C4-2B (cell line): ENCODE data around the gene SGMS2.

Experiments used
- CTCF ChIP-seq: fragments of 450-650 bp; conservative IDR thresholded peaks from 2 replicates; pipeline ENCODE4 v1.5.1; 2017; ENCODE audit warnings: mild to moderate bottlenecking
- ZFX ChIP-seq: fragments of 450-650 bp; IDR thresholded peaks from 2 replicates; pipeline ENCODE4 v1.6.1; 2017

GRCh38 chr4:107857741-107858140, 33.0 kb downstream of the SGMS2 start:
- TF ChIP-seq CTCF (no peak), ZFX (no peak)
